SKM-1 treated with dmso at 0.1 percent for 144 hours (cell line): ENCODE measurements around the gene SPOCD1.
A peak's percentile ranks its signal among the peaks of the same experiment; 100 is the strongest.

Source experiments
- DNase-seq: peaks from one replicate; lab custom pipeline; 2025; ENCODE audit not compliant: unreplicated experiment; lab: John Stamatoyannopoulos, UW

The SPOCD1 gene

GRCh38 chr1:31801458-31801857, 14.4 kb downstream of the SPOCD1 start:
- DNase-seq: no peak

- no peak for DNase-seq
Observed at GRCh38 chr1:31800674-31800967, 15.2 kb downstream of the SPOCD1 start.

- no peak for DNase-seq
Observed at GRCh38 chr1:31799895-31800673, 15.7 kb downstream of the SPOCD1 start.

GRCh38 chr1:31799196-31799894, 16.5 kb downstream of the SPOCD1 start:
- no peak for DNase-seq

- DNase-seq: no peak
Observed at GRCh38 chr1:31798433-31799195, 17.2 kb downstream of the SPOCD1 start.

- no peak for DNase-seq
Observed at GRCh38 chr1:31798086-31798432, 17.8 kb downstream of the SPOCD1 start.

GRCh38 chr1:31797216-31797615, 18.6 kb downstream of the SPOCD1 start:
- DNase-seq: no peak

GRCh38 chr1:31796707-31797106, 19.1 kb downstream of the SPOCD1 start:
- no peak for DNase-seq

GRCh38 chr1:31795801-31796621, 19.8 kb downstream of the SPOCD1 start:
- no peak for DNase-seq

GRCh38 chr1:31795096-31795675, 20.6 kb downstream of the SPOCD1 start:
- no peak for DNase-seq

- no peak for DNase-seq
Observed at GRCh38 chr1:31793586-31794285, 22.1 kb downstream of the SPOCD1 start.

- DNase-seq: no peak
Observed at GRCh38 chr1:31793086-31793485, 22.7 kb downstream of the SPOCD1 start.

- DNase-seq: no peak
Observed at GRCh38 chr1:31792541-31792940, 23.3 kb downstream of the SPOCD1 start.

- no peak for DNase-seq
Observed at GRCh38 chr1:31792116-31792515, 23.7 kb downstream of the SPOCD1 start.

- DNase-seq: no peak
Observed at GRCh38 chr1:31791131-31791858, 24.5 kb downstream of the SPOCD1 start.

- DNase-seq: no peak
Observed at GRCh38 chr1:31790641-31791091, 25.2 kb downstream of the SPOCD1 start.

GRCh38 chr1:31790140-31790539, 25.7 kb downstream of the SPOCD1 start:
- no peak for DNase-seq

GRCh38 chr1:31789259-31790065, 26.4 kb downstream of the SPOCD1 start:
- peak; percentile 81 for DNase-seq

- no peak for DNase-seq
Observed at GRCh38 chr1:31788825-31789256, 27.0 kb downstream of the SPOCD1 start.
